Breast epithelium (tissue), 3 donors: Measurements from ENCODE around the gene CPSF4.

Experiments used
- POLR2A ChIP-seq: fragments of 450-650 bp; IDR thresholded peaks from one replicate; pipeline ENCODE4 v1.6.1; 2016; ENCODE audit warnings: antibody characterized with exemption, mild to moderate bottlenecking, moderate library complexity
- POLR2AphosphoS5 ChIP-seq, 3 donors: sonication (generic); formaldehyde crosslinking; IDR thresholded peaks; one replicate each; pipeline ENCODE4 v1.6.1; 2017; ENCODE audit warnings: antibody characterized with exemption in 3 of 3
- TF ChIP-seq, protein P1 (sequence below), 3 donors: fragments of 450-650 bp; IDR thresholded peaks; one replicate each; pipeline ENCODE4 v1.5.1; 2016 to 2017; ENCODE audit warnings: antibody characterized with exemption in 3 of 3, mild to moderate bottlenecking in 3 of 3, moderate library complexity in 3 of 3

DNA sequence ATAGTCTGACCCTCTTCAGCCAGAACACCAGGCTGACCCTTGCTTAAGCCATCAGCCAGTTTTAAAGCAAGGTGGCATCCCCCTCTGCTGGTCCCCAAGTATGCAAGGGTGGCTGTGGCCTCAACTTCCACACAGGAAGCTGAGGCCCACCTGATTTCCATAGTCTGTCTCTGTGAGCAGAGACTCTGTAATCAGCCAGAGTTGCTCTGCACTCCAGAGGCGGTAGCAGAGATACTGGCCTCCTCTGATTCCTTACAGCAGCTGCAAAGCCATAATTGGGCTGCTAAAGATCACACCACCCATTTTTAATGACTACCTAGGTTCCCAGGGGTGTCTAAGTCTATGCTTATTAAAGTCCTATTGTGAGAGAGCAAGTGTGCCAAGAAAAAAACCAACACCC, 32.2 kb upstream of the CPSF4 start:
- TF ChIP-seq, protein P1, sequence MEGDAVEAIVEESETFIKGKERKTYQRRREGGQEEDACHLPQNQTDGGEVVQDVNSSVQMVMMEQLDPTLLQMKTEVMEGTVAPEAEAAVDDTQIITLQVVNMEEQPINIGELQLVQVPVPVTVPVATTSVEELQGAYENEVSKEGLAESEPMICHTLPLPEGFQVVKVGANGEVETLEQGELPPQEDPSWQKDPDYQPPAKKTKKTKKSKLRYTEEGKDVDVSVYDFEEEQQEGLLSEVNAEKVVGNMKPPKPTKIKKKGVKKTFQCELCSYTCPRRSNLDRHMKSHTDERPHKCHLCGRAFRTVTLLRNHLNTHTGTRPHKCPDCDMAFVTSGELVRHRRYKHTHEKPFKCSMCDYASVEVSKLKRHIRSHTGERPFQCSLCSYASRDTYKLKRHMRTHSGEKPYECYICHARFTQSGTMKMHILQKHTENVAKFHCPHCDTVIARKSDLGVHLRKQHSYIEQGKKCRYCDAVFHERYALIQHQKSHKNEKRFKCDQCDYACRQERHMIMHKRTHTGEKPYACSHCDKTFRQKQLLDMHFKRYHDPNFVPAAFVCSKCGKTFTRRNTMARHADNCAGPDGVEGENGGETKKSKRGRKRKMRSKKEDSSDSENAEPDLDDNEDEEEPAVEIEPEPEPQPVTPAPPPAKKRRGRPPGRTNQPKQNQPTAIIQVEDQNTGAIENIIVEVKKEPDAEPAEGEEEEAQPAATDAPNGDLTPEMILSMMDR (IDR thresholded peaks at IDR 0.05): no peak
- no peak for TF ChIP-seq POLR2A
- no peak for TF ChIP-seq POLR2AphosphoS5 (IDR thresholded peaks at IDR 0.05)
